Fibroblast of mammary gland (primary cell): ENCODE results near the gene TBX4.

Experiments
- DNase-seq: peaks from one replicate; pipeline ENCODE4 v3.0.0-alpha.2; 2010; ENCODE audit warnings: low read depth
- H3K4me3 ChIP-seq: 2 replicates; pipeline ENCODE4 v1.5.1; 2011; ENCODE audit warnings: low read depth, mild to moderate bottlenecking, low read length, moderate library complexity; ENCODE audit not compliant: control insufficient read depth
- TF ChIP-seq, protein P1 (sequence below): conservative IDR thresholded peaks from 2 replicates; pipeline ENCODE4 v1.5.1; 2011; ENCODE audit warnings: low read depth, low read length, inconsistent platforms; ENCODE audit not compliant: control insufficient read depth, insufficient read depth

Gene TBX4

GRCh38 chr17:61476476-61477203 lies 24.4 kb downstream of the TBX4 start:
- TF ChIP-seq, protein P1, sequence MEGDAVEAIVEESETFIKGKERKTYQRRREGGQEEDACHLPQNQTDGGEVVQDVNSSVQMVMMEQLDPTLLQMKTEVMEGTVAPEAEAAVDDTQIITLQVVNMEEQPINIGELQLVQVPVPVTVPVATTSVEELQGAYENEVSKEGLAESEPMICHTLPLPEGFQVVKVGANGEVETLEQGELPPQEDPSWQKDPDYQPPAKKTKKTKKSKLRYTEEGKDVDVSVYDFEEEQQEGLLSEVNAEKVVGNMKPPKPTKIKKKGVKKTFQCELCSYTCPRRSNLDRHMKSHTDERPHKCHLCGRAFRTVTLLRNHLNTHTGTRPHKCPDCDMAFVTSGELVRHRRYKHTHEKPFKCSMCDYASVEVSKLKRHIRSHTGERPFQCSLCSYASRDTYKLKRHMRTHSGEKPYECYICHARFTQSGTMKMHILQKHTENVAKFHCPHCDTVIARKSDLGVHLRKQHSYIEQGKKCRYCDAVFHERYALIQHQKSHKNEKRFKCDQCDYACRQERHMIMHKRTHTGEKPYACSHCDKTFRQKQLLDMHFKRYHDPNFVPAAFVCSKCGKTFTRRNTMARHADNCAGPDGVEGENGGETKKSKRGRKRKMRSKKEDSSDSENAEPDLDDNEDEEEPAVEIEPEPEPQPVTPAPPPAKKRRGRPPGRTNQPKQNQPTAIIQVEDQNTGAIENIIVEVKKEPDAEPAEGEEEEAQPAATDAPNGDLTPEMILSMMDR = no peak
- no peak for DNase-seq
- no peak overlapping the region for H3K4me3 ChIP-seq

- DNase-seq = no peak
- H3K4me3 ChIP-seq = no peak overlapping the region
- TF ChIP-seq, protein P1 = no peak
These were observed 25.1 kb downstream of the TBX4 start for GRCh38 chr17:61477204-61477834.

GRCh38 chr17:61478026-61478789 lies 26.0 kb downstream of the TBX4 start:
- no peak overlapping the region for H3K4me3 ChIP-seq
- no peak for DNase-seq
- TF ChIP-seq, protein P1 = no peak

GRCh38 chr17:61478790-61479492 lies 26.7 kb downstream of the TBX4 start:
- no peak for DNase-seq
- TF ChIP-seq, protein P1 = no peak
- H3K4me3 ChIP-seq = no peak overlapping the region

GRCh38 chr17:61479493-61480413 lies 27.5 kb downstream of the TBX4 start:
- H3K4me3 ChIP-seq = no peak overlapping the region
- TF ChIP-seq, protein P1 = no peak
- no peak for DNase-seq
